Suprapubic skin (tissue), 4 donors: ENCODE results near the gene MAP1A. TPM values are rescaled to one million over a fixed set of nuclear protein-coding genes. Genes with fewer than 3 reads are reported as not detected.

Experiments
- DNase-seq, 2 donors: peaks; one replicate each; pipeline ENCODE4 v3.0.0-alpha.2; 2019; ENCODE audit warnings: low spot score in 2 of 2
- H3K27ac ChIP-seq: fragments of 200-600 bp; sonication (generic); one replicate; pipeline ENCODE4 v1.5.1; 2019
- H3K27me3 ChIP-seq: fragments of 200-600 bp; sonication (generic); one replicate; pipeline ENCODE4 v1.5.1; 2019
- H3K36me3 ChIP-seq: fragments of 200-600 bp; sonication (generic); one replicate; pipeline ENCODE4 v1.5.1; 2019
- H3K4me1 ChIP-seq: fragments of 200-600 bp; sonication (generic); one replicate; pipeline ENCODE4 v1.5.1; 2019
- H3K4me3 ChIP-seq: fragments of 200-600 bp; sonication (generic); one replicate; pipeline ENCODE4 v1.5.1; 2019; ENCODE audit warnings: mild to moderate bottlenecking
- H3K9me3 ChIP-seq: fragments of 200-600 bp; sonication (generic); one replicate; pipeline ENCODE4 v1.5.1; 2019
- EP300 ChIP-seq: sonication (generic); formaldehyde crosslinking; IDR thresholded peaks from one replicate; pipeline ENCODE4 v1.6.1; 2017; ENCODE audit warnings: antibody characterized with exemption
- POLR2A ChIP-seq, 2 donors: fragments of 450-650 bp; IDR thresholded peaks; one replicate each; pipeline ENCODE4 v1.6.1; 2017; ENCODE audit warnings: antibody characterized with exemption in 2 of 2, mild to moderate bottlenecking in 2 of 2, moderate library complexity in 2 of 2
- POLR2AphosphoS5 ChIP-seq, 3 donors: sonication (generic); formaldehyde crosslinking; IDR thresholded peaks; one replicate each; pipeline ENCODE4 v1.6.1; 2017; ENCODE audit warnings: antibody characterized with exemption in 3 of 3
- WGBS: methylation state at CpG from one replicate; pipeline ENCODE4 v1.1.5; 2018; 5-methylcytosine and 5-hydroxymethylcytosine counted together
- total RNA-seq, 4 donors: library from RNA; depleted of rRNA; stranded (reverse); fragments of >200 nt; gene quantifications; one replicate each; pipeline ENCODE4 v1.1.0, GENCODE V29; 2016
- TF ChIP-seq, protein P1 (sequence below), 2 donors: fragments of 200-600 bp in 1 of 2; fragments of 450-650 bp in 1 of 2; sonication (generic) in 1 of 2; IDR thresholded peaks; one replicate each; pipeline ENCODE4 v1.5.1; 2016 to 2019; ENCODE audit warnings: antibody characterized with exemption in 2 of 2, mild to moderate bottlenecking in 1 of 2, moderate library complexity in 1 of 2

MAP1A gene
- total RNA-seq, 4 donors from 2014 or later, result 2.4 to 5.7 (median 4.0) TPM

GRCh38 chr15:43484455-43484854 is 33.0 kb upstream of the MAP1A start:
- TF ChIP-seq POLR2AphosphoS5 (IDR thresholded peaks at IDR 0.05) (no peak), EP300 (no peak), POLR2A (IDR thresholded peaks at IDR 0.05) (no peak)
- TF ChIP-seq, protein P1, sequence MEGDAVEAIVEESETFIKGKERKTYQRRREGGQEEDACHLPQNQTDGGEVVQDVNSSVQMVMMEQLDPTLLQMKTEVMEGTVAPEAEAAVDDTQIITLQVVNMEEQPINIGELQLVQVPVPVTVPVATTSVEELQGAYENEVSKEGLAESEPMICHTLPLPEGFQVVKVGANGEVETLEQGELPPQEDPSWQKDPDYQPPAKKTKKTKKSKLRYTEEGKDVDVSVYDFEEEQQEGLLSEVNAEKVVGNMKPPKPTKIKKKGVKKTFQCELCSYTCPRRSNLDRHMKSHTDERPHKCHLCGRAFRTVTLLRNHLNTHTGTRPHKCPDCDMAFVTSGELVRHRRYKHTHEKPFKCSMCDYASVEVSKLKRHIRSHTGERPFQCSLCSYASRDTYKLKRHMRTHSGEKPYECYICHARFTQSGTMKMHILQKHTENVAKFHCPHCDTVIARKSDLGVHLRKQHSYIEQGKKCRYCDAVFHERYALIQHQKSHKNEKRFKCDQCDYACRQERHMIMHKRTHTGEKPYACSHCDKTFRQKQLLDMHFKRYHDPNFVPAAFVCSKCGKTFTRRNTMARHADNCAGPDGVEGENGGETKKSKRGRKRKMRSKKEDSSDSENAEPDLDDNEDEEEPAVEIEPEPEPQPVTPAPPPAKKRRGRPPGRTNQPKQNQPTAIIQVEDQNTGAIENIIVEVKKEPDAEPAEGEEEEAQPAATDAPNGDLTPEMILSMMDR (IDR thresholded peaks at IDR 0.05), result no peak
- 88% methylated on average over 2 of the region's 2 CpGs for WGBS
- no peaks in the 10 kb centered on the region for H3K27me3 ChIP-seq
- H3K27ac ChIP-seq, result no peak overlapping the region
- H3K36me3 ChIP-seq, result peaks cover 35% of the 10 kb centered on the region
- H3K4me3 ChIP-seq, result no peak overlapping the region
- DNase-seq, result no peak
- H3K9me3 ChIP-seq, result no peaks in the 10 kb centered on the region
- H3K4me1 ChIP-seq, result no peaks in the 10 kb centered on the region

DNA sequence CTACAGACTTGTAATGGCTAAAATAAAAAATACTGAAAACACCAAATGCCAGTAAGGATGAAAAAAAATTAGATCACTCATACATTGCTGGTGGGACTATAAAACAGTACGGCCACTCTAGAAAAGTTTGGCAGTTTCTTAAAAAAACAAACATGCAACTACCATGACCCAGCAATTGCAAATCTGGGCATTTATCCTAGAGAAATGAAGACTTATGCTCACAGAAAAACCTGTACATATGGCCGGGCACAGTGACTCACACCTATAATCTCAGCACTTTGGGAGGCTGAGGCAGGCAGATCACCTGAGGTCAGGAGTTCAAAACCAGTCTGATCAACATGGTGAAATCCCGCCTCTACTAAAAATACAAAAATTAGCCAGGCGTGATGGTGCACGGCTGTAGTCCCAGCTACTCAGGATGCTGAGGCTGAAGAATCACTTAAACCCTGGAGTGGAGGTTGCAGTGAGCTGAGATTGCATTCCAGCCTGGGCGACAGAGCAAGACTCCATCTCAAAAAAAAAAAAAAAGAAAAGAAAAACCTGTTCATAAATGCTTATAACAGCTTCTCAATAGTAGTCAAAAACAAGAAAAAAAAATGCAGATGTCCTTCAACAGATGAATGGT is 30.0 kb upstream of the MAP1A start:
- Histone ChIP-seq H3K4me1 (peaks cover 12% of the 10 kb centered on the region), H3K27me3 (no peaks in the 10 kb centered on the region), H3K4me3 (no peak overlapping the region), H3K36me3 (peaks cover 25% of the 10 kb centered on the region), H3K9me3 (no peaks in the 10 kb centered on the region), H3K27ac (no peak overlapping the region)
- 93% methylated on average over 6 of the region's 6 CpGs for WGBS
- DNase-seq, result no peak
- TF ChIP-seq POLR2AphosphoS5 (IDR thresholded peaks at IDR 0.05), result no peak
- no peak for TF ChIP-seq POLR2A (IDR thresholded peaks at IDR 0.05)
- TF ChIP-seq EP300, result no peak
- TF ChIP-seq, protein P1 (IDR thresholded peaks at IDR 0.05), result no peak

DNA sequence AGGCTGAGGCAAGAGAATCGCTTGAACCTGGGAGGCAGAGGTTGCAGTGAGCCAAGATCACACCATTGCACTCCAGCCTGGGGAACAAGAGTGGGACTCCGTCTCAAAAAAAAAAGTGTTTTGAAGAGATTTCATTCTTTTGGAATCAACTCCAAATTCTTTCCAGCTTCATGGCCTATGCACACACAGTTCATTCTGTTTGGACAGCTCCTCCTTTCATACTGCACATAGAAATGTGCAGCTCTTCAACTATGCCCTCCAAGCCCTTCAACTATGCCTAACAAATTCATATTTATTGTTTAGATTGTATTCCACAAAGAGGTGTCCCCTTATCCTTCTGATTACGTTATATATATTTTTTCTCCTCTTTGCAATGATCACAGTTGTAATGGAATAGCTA is 28.6 kb upstream of the MAP1A start:
- peaks cover 20% of the 10 kb centered on the region for H3K4me1 ChIP-seq
- H3K9me3 ChIP-seq, result no peaks in the 10 kb centered on the region
- no peak overlapping the region for H3K4me3 ChIP-seq
- no peak overlapping the region for H3K27ac ChIP-seq
- peaks cover 25% of the 10 kb centered on the region for H3K36me3 ChIP-seq
- no peak for DNase-seq
- WGBS, result 89% methylated on average over 3 of the region's 3 CpGs
- H3K27me3 ChIP-seq, result no peaks in the 10 kb centered on the region
- TF ChIP-seq POLR2A (IDR thresholded peaks at IDR 0.05), result no peak
- TF ChIP-seq POLR2AphosphoS5 (IDR thresholded peaks at IDR 0.05), result no peak
- TF ChIP-seq, protein P1 (IDR thresholded peaks at IDR 0.05), result no peak
- TF ChIP-seq EP300, result no peak

GRCh38 chr15:43489191-43489590 is 28.2 kb upstream of the MAP1A start:
- Histone ChIP-seq H3K4me1 (peaks cover 23% of the 10 kb centered on the region), H3K27me3 (no peaks in the 10 kb centered on the region), H3K27ac (no peak overlapping the region), H3K4me3 (no peak overlapping the region), H3K9me3 (no peaks in the 10 kb centered on the region), H3K36me3 (peaks cover 25% of the 10 kb centered on the region)
- 16% methylated on average over 1 of the region's 1 CpG for WGBS
- no peak for DNase-seq
- TF ChIP-seq, protein P1 (IDR thresholded peaks at IDR 0.05), result no peak

GRCh38 chr15:43492266-43492665 is 25.1 kb upstream of the MAP1A start:
- Histone ChIP-seq H3K9me3 (no peaks in the 10 kb centered on the region), H3K36me3 (peaks cover 25% of the 10 kb centered on the region), H3K4me3 (peak overlapping the region; percentile 76), H3K27ac (no peak overlapping the region), H3K4me1 (peaks cover 23% of the 10 kb centered on the region), H3K27me3 (no peaks in the 10 kb centered on the region)
- TF ChIP-seq, protein P1 (IDR thresholded peaks at IDR 0.05), result no peak
- no peak for TF ChIP-seq POLR2A (IDR thresholded peaks at IDR 0.05)
- TF ChIP-seq POLR2AphosphoS5 (IDR thresholded peaks at IDR 0.05), result no peak
- TF ChIP-seq EP300, result no peak
- DNase-seq, result no peak
- 9% methylated on average over 7 of the region's 7 CpGs for WGBS
